DMS 273 treated with DMSO at 0.1 percent for 48 hours (cell line): ENCODE data around the gene ZBED4.
"Not testable (repeated sequence)": the region's sequence is repeated elsewhere in the genome, so short reads cannot be mapped to it uniquely, and the experiment has no call there.

Source experiments
- DNase-seq: peaks from one replicate; lab custom pipeline; 2025; lab: John Stamatoyannopoulos, UW

Gene ZBED4

GRCh38 chr22:49852568-49852897 lies 1.1 kb upstream of the ZBED4 start:
- DNase-seq = not testable (repeated sequence)

GRCh38 chr22:49853981-49854831 lies 562 bp downstream of the ZBED4 start:
- no peak for DNase-seq

- DNase-seq = no peak
Observed at GRCh38 chr22:49855251-49855911, 1.7 kb downstream of the ZBED4 start.

GRCh38 chr22:49856343-49856742 lies 2.7 kb downstream of the ZBED4 start:
- DNase-seq = no peak

- no peak for DNase-seq
Observed at GRCh38 chr22:49856766-49857618, 3.3 kb downstream of the ZBED4 start.

- DNase-seq = no peak
Observed at GRCh38 chr22:49858827-49859226, 5.2 kb downstream of the ZBED4 start.

- no peak for DNase-seq
Observed at GRCh38 chr22:49861642-49862495, 8.2 kb downstream of the ZBED4 start.

GRCh38 chr22:49862496-49862776 lies 8.8 kb downstream of the ZBED4 start:
- no peak for DNase-seq

- no peak for DNase-seq
Observed at GRCh38 chr22:49863931-49864330, 10.3 kb downstream of the ZBED4 start.

- no peak for DNase-seq
Observed at GRCh38 chr22:49865156-49865555, 11.5 kb downstream of the ZBED4 start.

GRCh38 chr22:49866134-49866533 lies 12.5 kb downstream of the ZBED4 start:
- DNase-seq = no peak

GRCh38 chr22:49866646-49867045 lies 13.0 kb downstream of the ZBED4 start:
- no peak for DNase-seq

- DNase-seq = no peak
Observed at GRCh38 chr22:49867303-49868265, 13.9 kb downstream of the ZBED4 start.

- no peak for DNase-seq
Observed at GRCh38 chr22:49869086-49869830, 15.6 kb downstream of the ZBED4 start.

- no peak for DNase-seq
Observed at GRCh38 chr22:49869845-49870712, 16.4 kb downstream of the ZBED4 start.

- no peak for DNase-seq
Observed at GRCh38 chr22:49871482-49871881, 17.8 kb downstream of the ZBED4 start.

GRCh38 chr22:49872347-49872746 lies 18.7 kb downstream of the ZBED4 start:
- no peak for DNase-seq

- no peak for DNase-seq
Observed at GRCh38 chr22:49873228-49873940, 19.7 kb downstream of the ZBED4 start.
